ENCODE data around the gene OPCML. TPM values are rescaled to one million over a fixed set of nuclear protein-coding genes. Genes with fewer than 3 reads are reported as not detected.

The OPCML gene
- total RNA-seq, 1 donor: not detected

- TF ChIP-seq CTCF (IDR thresholded peaks at IDR 0.05; ENCODE audit: insufficient read depth, low read depth, low read length): no peak
- no peak for DNase-seq (ENCODE audit: low read depth)
- no peak overlapping the region for H3K4me3 ChIP-seq (ENCODE audit: low read depth, low read length)
Observed at GRCh38 chr11:132671851-132672370, 860.4 kb downstream of the OPCML start.

DNA sequence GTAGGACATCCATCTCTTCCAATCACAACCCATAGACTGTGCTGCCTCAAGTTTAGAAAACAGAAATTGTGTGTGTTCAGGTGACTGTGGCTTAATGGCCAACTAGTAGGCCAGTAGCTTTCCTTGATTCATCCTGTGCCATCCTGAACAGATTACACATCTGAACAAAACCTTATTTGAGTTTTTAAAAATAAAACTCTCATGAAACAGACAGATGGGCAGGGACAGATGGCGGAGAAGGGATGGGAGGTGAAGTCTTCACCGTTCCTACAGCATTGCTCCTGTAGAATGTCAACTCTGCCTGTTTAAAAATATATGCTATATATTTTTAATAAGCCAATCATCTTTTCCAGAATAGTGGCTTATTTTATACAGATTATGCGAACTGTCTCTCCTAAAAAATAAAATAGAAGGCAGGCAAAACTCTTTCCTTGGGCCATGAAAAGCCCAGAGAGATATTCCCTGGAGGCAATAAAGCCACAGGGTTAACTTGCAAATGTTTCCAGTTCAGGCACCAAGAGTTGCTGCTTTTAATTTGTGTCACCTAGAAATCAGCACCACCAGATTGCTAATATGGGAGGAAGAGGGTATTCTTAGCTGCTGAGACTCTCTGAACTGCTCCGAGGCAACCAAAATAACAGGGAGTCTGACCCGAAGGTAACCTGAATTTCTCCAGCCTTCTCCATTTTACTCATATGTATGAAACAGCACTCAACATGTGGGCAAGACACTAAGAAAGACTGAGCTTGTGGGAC lies 861.2 kb downstream of the OPCML start:
- no peak for TF ChIP-seq CTCF (IDR thresholded peaks at IDR 0.05; ENCODE audit: insufficient read depth, low read depth, low read length)
- no peak for DNase-seq (ENCODE audit: low read depth)
- no peak overlapping the region for H3K4me3 ChIP-seq (ENCODE audit: low read depth, low read length)

DNA sequence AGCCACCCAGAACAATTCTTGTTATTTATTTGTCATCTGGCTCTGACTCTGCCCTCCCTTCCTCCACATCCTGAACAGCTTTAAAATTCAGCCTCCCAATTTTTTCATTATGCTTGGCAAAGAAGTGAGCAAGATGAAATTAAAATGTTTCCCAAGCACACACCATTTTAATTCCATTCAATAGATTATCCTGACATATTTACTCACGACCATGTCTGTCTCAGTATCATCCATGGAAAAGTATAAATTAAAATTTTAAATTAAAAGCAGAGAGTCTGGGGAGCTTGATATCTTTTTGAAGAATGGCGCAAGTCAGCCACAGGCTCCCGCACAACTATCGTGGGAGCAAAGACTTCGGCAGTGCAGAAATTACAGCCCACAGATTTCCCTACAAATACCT lies 862.4 kb downstream of the OPCML start:
- no peak for DNase-seq (ENCODE audit: low read depth)
- TF ChIP-seq CTCF (IDR thresholded peaks at IDR 0.05; ENCODE audit: insufficient read depth, low read depth, low read length): no peak
- no peak overlapping the region for H3K4me3 ChIP-seq (ENCODE audit: low read depth, low read length)

- no peak for TF ChIP-seq CTCF (IDR thresholded peaks at IDR 0.05; ENCODE audit: insufficient read depth, low read depth, low read length)
- no peak for DNase-seq (ENCODE audit: low read depth)
- H3K4me3 ChIP-seq (ENCODE audit: low read depth, low read length): no peak overlapping the region
Observed at GRCh38 chr11:132665205-132665604, 867.1 kb downstream of the OPCML start.

DNA sequence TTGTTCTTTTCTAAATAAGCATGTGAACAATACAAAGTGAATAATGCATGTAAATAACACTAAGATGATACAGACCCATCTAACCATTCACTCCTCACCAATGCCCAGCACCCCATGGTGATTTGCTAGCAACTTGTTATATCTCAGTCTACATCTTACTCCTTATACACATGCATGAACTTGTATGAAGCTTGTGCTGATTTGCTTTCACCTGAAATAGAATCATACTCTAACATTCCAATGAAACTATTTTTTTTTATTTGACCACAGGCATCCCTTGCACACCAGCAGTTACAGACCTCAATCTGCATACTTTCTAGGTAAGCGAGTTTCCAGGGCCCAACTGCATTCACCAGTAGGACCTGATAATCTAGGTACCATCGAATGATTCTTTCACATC lies 873.6 kb downstream of the OPCML start:
- no peak for DNase-seq (ENCODE audit: low read depth)
- TF ChIP-seq CTCF (IDR thresholded peaks at IDR 0.05; ENCODE audit: insufficient read depth, low read depth, low read length): no peak
- no peak overlapping the region for H3K4me3 ChIP-seq (ENCODE audit: low read depth, low read length)

DNA sequence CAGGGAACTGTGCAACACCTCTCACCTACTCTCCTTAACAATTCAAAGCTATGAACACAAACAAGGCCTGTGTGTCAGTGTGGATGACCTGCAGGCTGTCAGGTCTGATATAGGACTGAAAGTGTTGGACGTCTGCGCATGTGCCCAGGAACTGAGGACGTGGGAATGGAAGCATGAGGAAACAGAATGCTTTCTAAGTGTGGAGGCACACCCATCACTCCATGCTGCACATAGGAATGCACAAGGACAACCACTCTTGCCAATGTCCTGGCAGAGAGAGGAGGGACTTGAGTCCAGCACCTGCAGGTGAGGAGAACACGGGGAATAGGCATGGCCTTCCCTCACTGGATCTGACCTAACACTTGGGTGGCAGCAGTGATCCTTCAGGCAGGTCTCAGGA lies 874.3 kb downstream of the OPCML start:
- TF ChIP-seq CTCF (IDR thresholded peaks at IDR 0.05; ENCODE audit: insufficient read depth, low read depth, low read length): no peak
- H3K4me3 ChIP-seq (ENCODE audit: low read depth, low read length): no peak overlapping the region
- no peak for DNase-seq (ENCODE audit: low read depth)
